K562 (cell line): ENCODE results near the gene ZBTB32. TPM values are rescaled to one million over a fixed set of nuclear protein-coding genes. Genes with fewer than 3 reads are reported as not detected.

Source experiments
- BCLAF1 ChIP-seq, 2 experiments: fragments of 450-650 bp in 1 of 2; IDR thresholded peaks; 2 replicates each; pipeline ENCODE4 v1.6.1; 2011 to 2017; ENCODE audit warnings: low read depth in 2 of 2, antibody characterized with exemption in 1 of 2, borderline replicate concordance in 1 of 2, low read length in 1 of 2, mild to moderate bottlenecking in 1 of 2, mixed read lengths in 1 of 2; ENCODE audit not compliant: control insufficient read depth in 1 of 2
- DEAF1 ChIP-seq: fragments of 450-650 bp; formaldehyde crosslinking; IDR thresholded peaks from 2 replicates; pipeline ENCODE4 v1.4.0; 2020; ENCODE audit warnings: mild to moderate bottlenecking, moderate library complexity
- FOXJ3 ChIP-seq: sonication (generic); formaldehyde crosslinking; IDR thresholded peaks from 2 replicates; pipeline ENCODE4 v1.4.0; 2020; ENCODE audit warnings: mild to moderate bottlenecking, missing genetic modification reagents
- HSF4 ChIP-seq: fragments of 250-450 bp; sonication (Bioruptor Pico); IDR thresholded peaks from 2 replicates; pipeline ENCODE4 v2.1.2; 2022; ENCODE audit warnings: mild to moderate bottlenecking, moderate library complexity, borderline replicate concordance
- SMAD1 ChIP-seq: fragments of 150-350 bp; IDR thresholded peaks from 2 replicates; pipeline ENCODE4 v1.6.1; 2014; ENCODE audit warnings: low read length, low read depth; ENCODE audit not compliant: partially characterized antibody
- SMARCA4 ChIP-seq: fragments of 450-650 bp; IDR thresholded peaks from 2 replicates; pipeline ENCODE4 v1.6.1; 2016
- SNIP1 ChIP-seq: fragments of 450-650 bp; IDR thresholded peaks from 2 replicates; pipeline ENCODE4 v1.7.1; 2017; ENCODE audit warnings: low read depth, mild to moderate bottlenecking
- STAG1 ChIP-seq: sonication (generic); formaldehyde crosslinking; IDR thresholded peaks from 2 replicates; pipeline ENCODE4 v1.5.0; 2020; ENCODE audit warnings: missing genetic modification reagents, borderline replicate concordance
- TBL1XR1 ChIP-seq, 2 experiments: IDR thresholded peaks; 2 replicates each; pipeline ENCODE4 v1.6.1; 2012; ENCODE audit warnings: improper control_type of control experiment in 2 of 2, low read length in 2 of 2, mild to moderate bottlenecking in 1 of 2
- TBP ChIP-seq: optimal IDR thresholded peaks from 2 replicates; pipeline ENCODE3; 2011; ENCODE audit warnings: low read depth, low read length, improper control_type of control experiment
- TCFL5 ChIP-seq: fragments of 250-450 bp; sonication (Bioruptor Pico); conservative IDR thresholded peaks from 2 replicates; pipeline ENCODE4 v1.6.1; 2021; ENCODE audit warnings: mild to moderate bottlenecking, moderate library complexity, matching md5 sums
- XRCC5 ChIP-seq: fragments of 200-400 bp; formaldehyde crosslinking; IDR thresholded peaks from 2 replicates; pipeline ENCODE4 v1.6.1; 2017; ENCODE audit warnings: low read depth, mild to moderate bottlenecking, low read length
- YBX1 ChIP-seq: fragments of 450-650 bp; IDR thresholded peaks from 2 replicates; pipeline ENCODE4 v1.7.1; 2016; ENCODE audit warnings: mild to moderate bottlenecking
- ZNF408 ChIP-seq: fragments of 250-450 bp; sonication (Bioruptor Pico); IDR thresholded peaks from 2 replicates; pipeline ENCODE4 v1.4.0; 2020; ENCODE audit warnings: low read depth, mild to moderate bottlenecking, moderate library complexity
- ZNF699 ChIP-seq: fragments of 250-450 bp; sonication (Bioruptor Pico); IDR thresholded peaks from 2 replicates; pipeline ENCODE4 v1.8.0; 2021; ENCODE audit warnings: mild to moderate bottlenecking, moderate library complexity; ENCODE audit not compliant: insufficient replicate concordance
- polyA plus RNA-seq, 8 experiments: library from polyadenylated mRNA; depleted of rRNA in 4 of 8; stranded (reverse) in 5 of 8; unstranded in 3 of 8; fragments of >200 nt; fragmentation: Nextera tagmentation in 2 of 8; fragmentation: Illumina TruSeq in 1 of 8; extraction: Ambion mirVana in 2 of 8; extraction: Trizol in 1 of 8; gene quantifications; 2 replicates each; pipeline versions ENCODE4 v1.2.1 to v1.2.3, GENCODE V29; 2011 to 2014; ENCODE audit warnings: inconsistent platforms in 1 of 8, missing spikeins in 1 of 8
- total RNA-seq, 7 experiments: library from RNA; depleted of rRNA in 6 of 7; stranded (reverse); fragments of >200 nt in 6 of 7; fragmentation: Illumina TruSeq in 2 of 7; extraction: Trizol in 2 of 7; gene quantifications; 2 replicates each; pipeline versions ENCODE4 v1.2.1 to v1.2.3, GENCODE V29; 2011 to 2021; ENCODE audit warnings: low replicate concordance in 1 of 7
- TF ChIP-seq, protein P1 (sequence below): conservative IDR thresholded peaks from 2 replicates; pipeline ENCODE4 v1.6.1; 2011; ENCODE audit warnings: low read depth, mild to moderate bottlenecking, low read length; ENCODE audit not compliant: control insufficient read depth
- TF ChIP-seq, protein P2 (sequence below): fragments of 200-400 bp; formaldehyde crosslinking; IDR thresholded peaks from 2 replicates; pipeline ENCODE4 v1.6.1; 2017; ENCODE audit warnings: mild to moderate bottlenecking, low read depth, low read length, moderate library complexity
- TF ChIP-seq, protein P3 (sequence below): sonication (generic); formaldehyde crosslinking; IDR thresholded peaks from 2 replicates; pipeline ENCODE4 v1.8.1; 2023; ENCODE audit warnings: mild to moderate bottlenecking, missing genetic modification reagents

Gene ZBTB32
- total and polyA plus RNA-seq, 9 of the 15 experiments (the other 6 are each of a cell fraction or from before 2014, with no cell fraction given): 0.20 TPM; not detected in 8

GRCh38 chr19:35704218-35704617, at the start of gene ZBTB32 (continued):
- TF ChIP-seq BCLAF1 (IDR thresholded peaks at IDR 0.05; ENCODE audit: borderline replicate concordance in 1 of 2, control insufficient read depth in 1 of 2, low read depth in 2 of 2, low read length in 1 of 2): no peak
- TF ChIP-seq YBX1: no peak
- TF ChIP-seq, protein P1, sequence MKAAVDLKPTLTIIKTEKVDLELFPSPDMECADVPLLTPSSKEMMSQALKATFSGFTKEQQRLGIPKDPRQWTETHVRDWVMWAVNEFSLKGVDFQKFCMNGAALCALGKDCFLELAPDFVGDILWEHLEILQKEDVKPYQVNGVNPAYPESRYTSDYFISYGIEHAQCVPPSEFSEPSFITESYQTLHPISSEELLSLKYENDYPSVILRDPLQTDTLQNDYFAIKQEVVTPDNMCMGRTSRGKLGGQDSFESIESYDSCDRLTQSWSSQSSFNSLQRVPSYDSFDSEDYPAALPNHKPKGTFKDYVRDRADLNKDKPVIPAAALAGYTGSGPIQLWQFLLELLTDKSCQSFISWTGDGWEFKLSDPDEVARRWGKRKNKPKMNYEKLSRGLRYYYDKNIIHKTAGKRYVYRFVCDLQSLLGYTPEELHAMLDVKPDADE: no peak
- TF ChIP-seq XRCC5: no peak
- TF ChIP-seq SNIP1: no peak
- TF ChIP-seq HSF4: no peak
- no peak for TF ChIP-seq ZNF408 (CRISPR knock-in tag)
- TF ChIP-seq SMARCA4: no peak
- TF ChIP-seq, protein P2, sequence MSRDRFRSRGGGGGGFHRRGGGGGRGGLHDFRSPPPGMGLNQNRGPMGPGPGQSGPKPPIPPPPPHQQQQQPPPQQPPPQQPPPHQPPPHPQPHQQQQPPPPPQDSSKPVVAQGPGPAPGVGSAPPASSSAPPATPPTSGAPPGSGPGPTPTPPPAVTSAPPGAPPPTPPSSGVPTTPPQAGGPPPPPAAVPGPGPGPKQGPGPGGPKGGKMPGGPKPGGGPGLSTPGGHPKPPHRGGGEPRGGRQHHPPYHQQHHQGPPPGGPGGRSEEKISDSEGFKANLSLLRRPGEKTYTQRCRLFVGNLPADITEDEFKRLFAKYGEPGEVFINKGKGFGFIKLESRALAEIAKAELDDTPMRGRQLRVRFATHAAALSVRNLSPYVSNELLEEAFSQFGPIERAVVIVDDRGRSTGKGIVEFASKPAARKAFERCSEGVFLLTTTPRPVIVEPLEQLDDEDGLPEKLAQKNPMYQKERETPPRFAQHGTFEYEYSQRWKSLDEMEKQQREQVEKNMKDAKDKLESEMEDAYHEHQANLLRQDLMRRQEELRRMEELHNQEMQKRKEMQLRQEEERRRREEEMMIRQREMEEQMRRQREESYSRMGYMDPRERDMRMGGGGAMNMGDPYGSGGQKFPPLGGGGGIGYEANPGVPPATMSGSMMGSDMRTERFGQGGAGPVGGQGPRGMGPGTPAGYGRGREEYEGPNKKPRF: no peak
- no peak for TF ChIP-seq TCFL5 (CRISPR knock-in tag)
- TF ChIP-seq STAG1 (CRISPR knock-in tag): no peak; the same call in 1 of the 2 replicates
- no peak for TF ChIP-seq ZNF699 (CRISPR knock-in tag)
- no peak for TF ChIP-seq DEAF1
- no peak for TF ChIP-seq FOXJ3
- TF ChIP-seq, protein P3, sequence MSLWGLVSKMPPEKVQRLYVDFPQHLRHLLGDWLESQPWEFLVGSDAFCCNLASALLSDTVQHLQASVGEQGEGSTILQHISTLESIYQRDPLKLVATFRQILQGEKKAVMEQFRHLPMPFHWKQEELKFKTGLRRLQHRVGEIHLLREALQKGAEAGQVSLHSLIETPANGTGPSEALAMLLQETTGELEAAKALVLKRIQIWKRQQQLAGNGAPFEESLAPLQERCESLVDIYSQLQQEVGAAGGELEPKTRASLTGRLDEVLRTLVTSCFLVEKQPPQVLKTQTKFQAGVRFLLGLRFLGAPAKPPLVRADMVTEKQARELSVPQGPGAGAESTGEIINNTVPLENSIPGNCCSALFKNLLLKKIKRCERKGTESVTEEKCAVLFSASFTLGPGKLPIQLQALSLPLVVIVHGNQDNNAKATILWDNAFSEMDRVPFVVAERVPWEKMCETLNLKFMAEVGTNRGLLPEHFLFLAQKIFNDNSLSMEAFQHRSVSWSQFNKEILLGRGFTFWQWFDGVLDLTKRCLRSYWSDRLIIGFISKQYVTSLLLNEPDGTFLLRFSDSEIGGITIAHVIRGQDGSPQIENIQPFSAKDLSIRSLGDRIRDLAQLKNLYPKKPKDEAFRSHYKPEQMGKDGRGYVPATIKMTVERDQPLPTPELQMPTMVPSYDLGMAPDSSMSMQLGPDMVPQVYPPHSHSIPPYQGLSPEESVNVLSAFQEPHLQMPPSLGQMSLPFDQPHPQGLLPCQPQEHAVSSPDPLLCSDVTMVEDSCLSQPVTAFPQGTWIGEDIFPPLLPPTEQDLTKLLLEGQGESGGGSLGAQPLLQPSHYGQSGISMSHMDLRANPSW (CRISPR knock-in tag): no peak
- TF ChIP-seq TBP: no peak
- TF ChIP-seq SMAD1: peak; percentile 90
- no peak for TF ChIP-seq TBL1XR1 (IDR thresholded peaks at IDR 0.05; ENCODE audit: low read length in 2 of 2)
